HG03280 (cell line): ENCODE results near the gene PLCB3.

ENCODE experiments used
- ATAC-seq: cut with Tn5 transposase; IDR thresholded peaks from one replicate; pipeline ENCODE4 v1.9.1; 2021; ENCODE audit warnings: mild to moderate bottlenecking, moderate library complexity; ENCODE audit not compliant: unreplicated experiment

Gene PLCB3

DNA sequence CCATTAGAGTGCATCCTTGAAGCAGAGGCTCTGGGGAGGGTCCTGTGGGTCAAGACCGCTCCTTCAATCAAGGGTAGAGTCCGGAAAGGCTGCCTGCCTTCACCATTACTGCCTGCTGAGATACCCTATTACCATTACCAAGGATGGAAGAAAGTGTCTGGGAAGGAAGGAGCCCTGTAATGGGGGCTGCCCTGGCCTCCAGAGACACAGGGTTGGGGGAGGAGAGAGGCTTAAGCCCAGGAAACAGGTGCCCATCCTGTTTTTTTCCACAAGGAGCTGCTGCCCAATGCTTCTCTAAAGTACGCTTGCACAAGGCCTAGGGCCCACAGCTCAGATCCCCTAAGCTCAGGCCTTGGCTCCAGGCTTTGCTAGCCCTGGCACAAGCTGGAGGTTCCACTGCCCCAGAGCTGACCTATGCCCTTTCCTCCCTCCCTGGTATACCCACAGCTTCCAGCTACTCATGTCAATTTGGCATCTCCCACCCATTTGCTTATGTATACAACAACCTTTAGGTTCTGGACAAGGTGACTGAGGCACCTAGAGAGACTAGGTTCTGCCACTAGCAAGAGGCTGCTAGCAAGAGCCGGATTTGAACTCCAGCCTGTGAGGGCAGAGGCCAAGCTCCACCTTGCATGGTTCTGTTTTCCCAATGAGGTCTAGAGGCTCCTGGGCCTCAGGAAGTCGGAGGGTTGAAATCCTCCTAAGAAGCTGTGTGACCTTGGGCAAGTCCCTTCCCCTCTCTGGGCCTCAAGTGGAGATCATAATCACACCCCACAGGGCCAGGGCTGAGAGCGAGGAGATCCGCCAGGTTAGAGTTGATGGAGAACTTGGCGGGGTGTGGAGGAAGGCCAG, 1.5 kb upstream of the PLCB3 start:
- ATAC-seq: no peak

GRCh38 chr11:64250415-64251015, 815 bp upstream of the PLCB3 start:
- no peak for ATAC-seq

DNA sequence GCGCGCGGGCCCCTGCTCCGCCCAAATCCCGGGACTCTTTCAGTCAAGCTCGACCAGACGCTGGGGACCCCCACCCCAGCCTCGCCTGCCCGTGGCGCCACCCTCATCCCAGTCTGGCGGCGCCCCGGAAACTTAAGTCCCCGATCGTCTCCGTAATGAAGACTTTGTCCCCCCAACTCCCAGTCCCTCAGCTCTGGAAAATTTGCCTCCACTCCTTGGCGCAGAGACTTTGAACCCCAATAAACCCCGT, 348 bp downstream of the PLCB3 start:
- ATAC-seq: no peak

DNA sequence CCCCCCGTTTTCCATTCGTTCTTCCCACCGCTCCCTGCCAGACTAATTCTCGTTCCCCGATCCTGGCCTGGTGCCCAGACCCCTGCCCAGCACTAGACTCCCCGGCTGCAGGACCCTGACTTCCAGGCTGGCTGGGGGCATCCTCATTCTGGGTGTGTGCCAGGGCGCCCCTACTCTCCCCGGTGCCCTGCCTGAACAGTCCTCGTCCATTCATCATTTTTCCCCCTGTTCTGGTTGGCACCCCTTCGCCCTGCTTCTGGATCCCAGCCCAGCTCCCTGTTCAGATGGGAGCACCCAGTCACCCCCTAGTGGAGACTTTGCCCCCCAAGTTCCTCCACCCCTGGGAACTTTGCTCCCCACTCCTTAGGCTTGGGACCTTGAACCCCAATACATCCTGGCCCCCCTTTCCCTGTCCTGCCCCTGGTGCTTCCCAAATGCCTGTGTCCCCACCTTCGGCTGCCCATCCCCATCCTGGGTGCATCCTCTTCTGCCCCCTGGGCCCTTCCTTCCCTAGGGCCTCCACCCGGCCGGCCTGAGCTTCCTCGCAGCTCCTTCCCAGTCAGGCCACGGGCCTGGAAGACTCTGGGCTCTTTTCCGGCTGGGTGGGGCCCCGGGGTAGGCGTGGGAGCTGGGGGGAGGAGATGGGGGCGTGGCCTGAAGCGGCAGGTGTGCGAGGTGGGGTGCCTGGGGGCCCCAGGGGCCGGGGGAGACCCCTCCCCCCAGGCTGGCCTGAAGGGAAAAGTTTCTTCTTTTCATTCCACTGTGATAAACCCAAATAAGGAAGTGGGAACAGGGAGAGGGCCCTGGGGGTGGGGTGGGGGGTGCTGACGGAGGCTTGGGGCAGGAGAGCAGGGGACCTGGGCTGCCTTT, 908 bp downstream of the PLCB3 start:
- ATAC-seq: no peak

- ATAC-seq: no peak
Measured at GRCh38 chr11:64253043-64253442, 1.7 kb downstream of the PLCB3 start.

DNA sequence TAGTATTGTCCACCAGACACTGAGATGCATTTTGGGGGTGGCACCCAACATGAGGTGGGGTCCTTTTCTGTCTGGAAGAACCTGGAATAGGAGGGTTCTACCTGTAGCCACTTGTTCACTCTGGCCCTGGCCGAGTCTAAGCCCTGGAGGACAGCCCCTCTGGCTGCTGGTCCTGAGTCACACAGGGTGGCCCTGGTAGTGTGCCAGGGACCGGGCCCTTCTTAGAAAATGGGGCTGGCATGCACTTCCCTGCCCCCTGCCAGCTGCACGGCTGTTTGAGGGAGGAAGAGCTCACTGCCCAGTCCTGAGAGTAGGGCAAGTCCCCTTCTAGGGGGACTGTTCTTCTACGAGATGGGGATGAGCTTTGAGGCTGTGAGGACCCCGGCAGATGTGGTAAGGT, 2.2 kb downstream of the PLCB3 start:
- no peak for ATAC-seq

- ATAC-seq: no peak
Measured at GRCh38 chr11:64254326-64254725, 3.0 kb downstream of the PLCB3 start.

DNA sequence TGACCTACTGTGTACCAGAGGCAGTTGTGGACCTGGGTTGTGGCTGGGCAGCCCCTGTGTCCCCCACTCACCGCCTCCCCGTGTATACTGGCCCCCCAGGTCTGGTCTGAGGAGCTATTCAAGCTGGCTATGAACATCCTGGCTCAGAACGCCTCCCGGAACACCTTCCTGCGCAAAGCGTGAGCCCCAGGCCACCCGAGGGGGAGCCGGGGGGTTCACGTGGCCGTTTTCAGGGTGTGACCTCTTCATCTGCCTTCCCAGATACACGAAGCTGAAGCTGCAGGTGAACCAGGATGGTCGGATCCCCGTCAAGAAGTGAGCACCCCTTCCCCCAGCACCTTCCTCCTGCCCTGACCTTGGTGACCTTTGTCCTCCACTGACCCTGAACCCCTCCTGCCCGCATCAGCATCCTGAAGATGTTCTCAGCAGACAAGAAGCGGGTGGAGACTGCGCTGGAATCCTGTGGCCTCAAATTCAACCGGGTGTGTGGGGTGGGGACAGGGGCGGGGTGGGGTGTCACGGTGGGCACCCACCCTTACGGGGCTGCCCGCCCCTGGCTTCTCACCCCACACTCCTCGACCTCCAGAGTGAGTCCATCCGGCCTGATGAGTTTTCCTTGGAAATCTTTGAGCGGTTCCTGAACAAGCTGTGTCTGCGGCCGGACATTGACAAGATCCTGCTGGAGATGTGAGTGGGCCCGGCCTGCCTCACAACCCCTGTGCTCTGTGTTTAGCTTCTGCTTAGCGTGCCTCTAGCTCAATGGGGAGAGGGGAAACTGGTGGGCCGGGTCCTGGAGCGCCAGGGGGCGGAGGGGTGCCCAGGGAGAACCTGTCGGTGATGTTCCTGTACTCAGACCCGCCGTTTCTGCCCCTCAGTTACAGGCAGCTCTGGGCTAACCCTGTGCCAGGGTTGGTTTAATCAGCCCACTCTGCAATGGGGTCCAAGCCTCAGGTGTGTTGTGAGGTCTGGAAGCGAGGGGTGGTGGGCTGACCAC, 4.1 kb downstream of the PLCB3 start:
- ATAC-seq: no peak

DNA sequence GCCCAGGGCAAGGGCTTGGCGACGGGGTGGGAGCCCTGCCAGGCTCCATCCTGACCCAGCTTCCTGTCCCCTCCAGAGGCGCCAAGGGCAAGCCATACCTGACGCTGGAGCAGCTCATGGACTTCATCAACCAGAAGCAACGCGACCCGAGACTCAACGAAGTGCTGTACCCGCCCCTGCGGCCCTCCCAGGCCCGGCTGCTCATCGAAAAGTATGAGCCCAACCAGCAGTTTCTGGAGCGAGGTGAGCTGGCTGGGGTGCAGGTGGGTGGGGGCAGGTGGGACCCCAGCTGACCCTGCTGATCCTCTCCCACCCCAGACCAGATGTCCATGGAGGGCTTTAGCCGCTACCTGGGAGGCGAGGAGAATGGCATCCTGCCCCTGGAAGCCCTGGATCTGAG, 5.0 kb downstream of the PLCB3 start:
- ATAC-seq: no peak

DNA sequence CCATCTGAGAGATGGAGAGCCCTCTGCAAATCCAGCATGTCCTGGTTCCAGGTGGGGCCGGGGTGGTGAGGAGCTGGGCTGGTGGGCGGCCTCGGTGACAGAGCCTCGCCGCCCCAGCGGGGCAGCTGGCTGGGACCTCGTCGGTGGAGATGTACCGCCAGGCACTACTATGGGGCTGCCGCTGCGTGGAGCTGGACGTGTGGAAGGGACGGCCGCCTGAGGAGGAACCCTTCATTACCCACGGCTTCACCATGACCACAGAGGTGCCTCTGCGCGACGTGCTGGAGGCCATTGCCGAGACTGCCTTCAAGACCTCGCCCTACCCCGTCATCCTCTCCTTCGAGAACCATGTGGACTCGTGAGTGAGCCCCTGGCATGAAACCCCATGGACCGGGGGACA, 7.0 kb downstream of the PLCB3 start:
- ATAC-seq: no peak

- ATAC-seq: no peak
Measured at GRCh38 chr11:64258946-64259532, 7.7 kb downstream of the PLCB3 start.

- no peak for ATAC-seq
Measured at GRCh38 chr11:64259533-64260067, 8.3 kb downstream of the PLCB3 start.

DNA sequence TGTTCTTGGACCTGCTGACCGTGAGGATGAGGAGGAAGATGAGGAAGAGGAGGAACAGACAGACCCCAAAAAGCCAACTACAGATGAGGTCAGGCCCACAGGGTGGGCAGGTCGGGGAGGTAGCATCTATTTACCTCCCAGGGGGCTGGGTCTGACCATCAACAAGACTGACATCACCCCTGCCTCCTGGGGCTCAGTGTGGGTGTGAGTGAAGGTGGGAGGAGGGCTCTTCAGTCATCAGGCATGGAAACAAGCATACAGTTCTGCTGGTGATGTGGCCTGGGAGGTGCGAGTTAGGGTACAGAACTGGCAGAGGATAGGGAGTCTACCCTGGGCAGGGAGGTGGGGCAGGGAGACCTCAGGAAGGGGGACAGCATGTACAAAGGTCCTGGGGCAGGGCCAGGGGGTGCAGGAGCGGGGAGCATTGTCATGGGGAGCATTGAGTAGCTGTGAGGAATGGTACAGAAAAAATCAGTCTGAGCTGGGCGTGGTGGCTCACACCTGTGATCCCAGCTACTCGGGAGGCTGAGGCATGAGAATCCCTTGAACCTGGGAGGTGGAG, 8.9 kb downstream of the PLCB3 start:
- no peak for ATAC-seq

DNA sequence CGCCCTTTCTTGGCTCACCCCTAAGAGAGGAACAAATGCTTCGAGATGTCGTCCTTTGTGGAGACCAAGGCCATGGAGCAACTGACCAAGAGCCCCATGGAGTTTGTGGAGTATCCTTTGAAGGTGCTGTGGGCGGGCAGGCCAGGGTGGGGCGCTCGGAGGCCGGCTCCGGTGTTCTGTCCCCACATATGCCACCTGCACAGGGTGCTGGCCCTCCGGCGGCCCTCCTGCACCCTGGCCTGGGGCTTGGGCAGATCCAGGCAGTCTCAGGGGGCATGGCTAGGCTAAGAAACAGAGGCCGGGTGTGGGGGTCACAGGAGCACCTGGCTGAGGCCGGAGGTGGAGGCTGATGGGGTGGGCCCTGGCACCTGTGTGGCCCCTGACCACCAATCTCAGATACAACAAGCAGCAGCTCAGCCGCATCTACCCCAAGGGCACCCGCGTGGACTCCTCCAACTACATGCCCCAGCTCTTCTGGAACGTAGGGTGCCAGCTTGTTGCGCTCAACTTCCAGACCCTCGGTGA, 10.3 kb downstream of the PLCB3 start:
- no peak for ATAC-seq

- ATAC-seq: no peak
Measured at GRCh38 chr11:64262271-64263002, 11.1 kb downstream of the PLCB3 start.

- ATAC-seq: no peak
Measured at GRCh38 chr11:64263021-64263946, 12.0 kb downstream of the PLCB3 start.

- ATAC-seq: no peak
Measured at GRCh38 chr11:64263947-64264317, 12.6 kb downstream of the PLCB3 start.

DNA sequence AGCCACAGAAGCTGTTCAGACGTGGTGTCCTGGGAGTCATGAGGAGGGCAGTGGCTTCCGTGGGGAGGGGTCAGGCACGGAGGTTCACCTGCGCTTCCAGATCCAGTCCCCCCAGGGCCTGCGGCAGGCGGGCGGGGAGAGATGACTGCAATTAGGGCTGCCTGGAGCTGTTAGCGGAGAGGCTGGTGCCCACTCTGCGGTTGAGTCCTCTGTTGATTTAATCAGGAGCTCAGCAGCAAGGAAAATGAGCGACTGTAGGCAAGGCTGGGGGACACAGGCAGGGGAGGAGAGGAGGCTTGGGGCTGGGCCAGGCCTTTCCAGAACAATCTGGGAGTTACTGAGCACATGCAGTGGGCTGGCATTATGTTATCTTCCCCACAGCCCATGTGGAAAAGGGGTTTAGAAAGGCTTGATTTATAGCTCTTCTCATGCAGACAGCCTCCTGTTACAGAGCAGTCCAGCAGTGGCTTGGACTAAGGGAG, 13.1 kb downstream of the PLCB3 start:
- ATAC-seq: no peak
